GM18870 (cell line): ENCODE measurements around the gene TUBA3C.

ENCODE experiments used
- ATAC-seq: cut with Tn5 transposase; IDR thresholded peaks from one replicate; pipeline ENCODE4 v1.9.1; 2021; ENCODE audit warnings: moderate library complexity; ENCODE audit not compliant: unreplicated experiment

Gene TUBA3C

DNA sequence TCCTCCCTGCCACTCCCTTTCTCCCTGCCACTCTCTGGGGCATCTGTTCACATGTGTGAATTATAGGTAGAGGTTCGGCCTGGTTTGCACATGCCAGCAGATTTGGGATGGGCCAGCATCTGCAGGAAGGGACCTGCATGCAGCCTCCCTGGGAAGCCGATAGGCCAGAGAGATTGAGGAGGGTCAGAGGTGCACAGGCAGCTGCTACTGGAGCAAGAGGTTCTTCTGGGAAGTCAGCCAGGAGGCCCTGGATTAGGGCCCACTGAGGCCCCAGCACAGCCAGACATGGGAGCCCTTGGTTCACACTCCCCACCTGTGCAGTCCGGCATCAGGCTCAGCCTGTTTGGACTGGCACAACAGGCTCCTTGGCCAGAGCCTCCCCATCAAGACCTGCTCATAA lies 12.1 kb downstream of the TUBA3C start:
- no peak for ATAC-seq

- ATAC-seq = no peak
Observed at GRCh38 chr13:19161308-19161707, 20.3 kb downstream of the TUBA3C start.

DNA sequence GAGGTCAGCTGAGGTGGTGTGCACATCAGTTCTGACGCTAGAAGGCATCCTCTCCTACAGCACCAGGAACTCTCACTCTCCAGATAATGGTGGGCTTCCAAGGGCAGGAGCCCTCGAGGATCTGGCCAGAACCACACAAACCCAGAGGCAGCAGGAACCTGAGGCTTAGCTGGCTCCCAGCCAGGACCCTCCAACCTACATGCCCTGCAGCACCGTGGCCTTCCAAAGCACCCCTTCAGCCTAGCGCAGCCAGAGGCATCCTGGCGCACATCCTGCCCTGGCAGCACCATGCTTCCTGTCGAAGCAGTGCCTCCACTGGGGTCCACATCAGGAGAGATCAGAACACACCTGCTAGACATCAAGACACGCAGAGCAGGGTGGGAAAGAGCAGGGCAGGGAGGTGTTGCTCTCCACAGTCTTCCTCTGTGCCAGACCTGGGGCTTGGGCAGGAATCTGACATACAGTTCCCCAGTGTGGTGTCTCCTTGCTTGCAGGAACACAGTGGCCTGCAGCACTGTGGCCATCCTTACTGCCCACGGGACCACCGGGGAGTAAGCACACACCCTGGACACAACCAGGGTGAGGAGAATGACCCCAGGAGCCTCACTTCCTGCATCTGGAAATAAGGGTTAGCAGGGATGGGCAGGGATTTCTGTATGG lies 21.7 kb downstream of the TUBA3C start:
- no peak for ATAC-seq

DNA sequence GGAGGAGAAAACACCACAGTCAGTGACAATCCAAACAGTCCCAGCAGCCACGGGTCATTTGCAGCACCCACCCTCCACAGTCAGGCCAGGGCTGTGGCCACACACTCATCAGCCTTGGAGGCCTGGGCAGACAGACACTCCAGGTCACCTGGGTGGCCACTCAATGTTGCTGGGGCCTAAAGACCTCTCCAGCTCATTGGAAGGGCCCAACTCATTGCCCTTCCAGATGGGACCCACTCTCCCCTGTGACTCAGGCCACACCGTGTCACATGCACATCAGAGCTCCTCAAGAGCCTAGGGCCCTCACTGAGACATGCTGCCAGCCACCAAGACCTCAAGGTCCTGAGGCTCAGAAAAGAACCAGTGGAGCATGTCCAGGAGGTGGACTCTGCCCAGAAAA lies 22.4 kb downstream of the TUBA3C start:
- ATAC-seq = no peak

DNA sequence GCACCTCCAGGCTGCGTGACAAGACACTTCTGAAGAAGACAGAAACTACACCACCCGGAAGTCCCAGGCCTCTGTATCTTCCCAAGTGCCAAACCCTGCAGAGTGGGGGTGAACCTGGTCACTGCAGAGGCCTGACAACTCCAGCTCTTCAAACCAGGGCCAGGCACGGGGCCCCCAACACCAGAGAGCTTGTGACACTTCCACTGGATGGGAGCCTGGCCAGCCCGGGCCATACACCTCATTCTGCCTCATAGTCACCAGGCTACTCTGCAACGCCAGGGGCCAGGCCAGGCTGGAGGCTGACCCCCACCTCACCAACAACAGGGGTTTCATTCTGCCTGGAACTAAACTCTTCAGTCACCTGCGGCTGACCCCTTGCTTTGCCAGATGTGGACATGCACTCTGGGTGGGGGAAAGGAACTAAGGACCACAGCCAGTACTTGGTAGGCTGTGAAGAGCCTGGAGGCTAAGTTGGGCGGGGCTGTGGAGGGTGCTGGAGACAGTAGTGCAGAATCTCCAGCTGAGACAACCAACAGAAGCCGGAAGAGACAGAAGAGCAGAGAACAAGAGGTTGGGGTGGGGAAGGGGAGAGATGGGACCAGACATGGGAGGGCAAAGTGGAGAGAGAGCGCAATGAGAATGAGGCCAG lies 23.0 kb downstream of the TUBA3C start:
- ATAC-seq = no peak

DNA sequence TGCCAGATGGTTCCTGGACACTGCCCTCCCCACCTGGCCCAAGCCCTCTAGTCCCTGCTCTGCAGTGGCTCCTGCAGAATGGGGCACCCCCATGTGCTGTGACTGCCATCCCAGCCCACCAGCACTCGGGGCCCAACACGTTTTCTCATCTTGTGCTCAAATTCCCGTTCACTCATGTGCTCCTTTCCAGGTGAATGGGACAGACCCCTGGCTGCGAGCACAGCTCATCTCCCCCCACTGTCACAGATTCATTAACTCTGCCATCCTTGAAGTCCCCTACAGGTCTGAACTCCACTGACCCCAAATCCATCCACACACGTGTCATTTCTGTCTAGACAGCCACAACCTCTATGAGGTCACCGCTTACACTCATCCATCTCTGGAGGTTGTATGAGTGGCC lies 23.6 kb downstream of the TUBA3C start:
- no peak for ATAC-seq

- no peak for ATAC-seq
Observed at GRCh38 chr13:19157461-19157860, 24.2 kb downstream of the TUBA3C start.

- ATAC-seq = no peak
Observed at GRCh38 chr13:19156013-19156825, 25.4 kb downstream of the TUBA3C start.

GRCh38 chr13:19155321-19155861 lies 26.2 kb downstream of the TUBA3C start:
- ATAC-seq = no peak

DNA sequence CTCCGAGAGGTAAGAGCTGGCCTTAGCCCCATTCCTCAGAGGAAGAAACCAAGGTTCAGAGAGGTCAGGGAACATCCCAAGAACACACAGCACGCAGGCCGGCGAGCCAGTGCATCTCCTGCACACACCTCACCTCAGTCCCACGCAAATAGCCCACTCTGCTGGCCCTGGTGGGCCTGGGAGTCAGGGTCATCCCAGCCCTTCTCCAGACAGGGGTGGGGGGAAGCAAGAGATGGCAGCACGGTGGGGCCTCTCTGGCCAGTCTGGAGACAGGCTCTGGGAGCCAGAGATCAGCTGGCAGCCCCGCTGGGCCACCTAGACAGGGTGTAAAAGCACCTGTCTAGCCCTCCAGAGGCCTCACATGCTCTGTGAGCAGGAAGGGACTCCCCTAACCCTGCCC lies 26.8 kb downstream of the TUBA3C start:
- ATAC-seq = no peak

DNA sequence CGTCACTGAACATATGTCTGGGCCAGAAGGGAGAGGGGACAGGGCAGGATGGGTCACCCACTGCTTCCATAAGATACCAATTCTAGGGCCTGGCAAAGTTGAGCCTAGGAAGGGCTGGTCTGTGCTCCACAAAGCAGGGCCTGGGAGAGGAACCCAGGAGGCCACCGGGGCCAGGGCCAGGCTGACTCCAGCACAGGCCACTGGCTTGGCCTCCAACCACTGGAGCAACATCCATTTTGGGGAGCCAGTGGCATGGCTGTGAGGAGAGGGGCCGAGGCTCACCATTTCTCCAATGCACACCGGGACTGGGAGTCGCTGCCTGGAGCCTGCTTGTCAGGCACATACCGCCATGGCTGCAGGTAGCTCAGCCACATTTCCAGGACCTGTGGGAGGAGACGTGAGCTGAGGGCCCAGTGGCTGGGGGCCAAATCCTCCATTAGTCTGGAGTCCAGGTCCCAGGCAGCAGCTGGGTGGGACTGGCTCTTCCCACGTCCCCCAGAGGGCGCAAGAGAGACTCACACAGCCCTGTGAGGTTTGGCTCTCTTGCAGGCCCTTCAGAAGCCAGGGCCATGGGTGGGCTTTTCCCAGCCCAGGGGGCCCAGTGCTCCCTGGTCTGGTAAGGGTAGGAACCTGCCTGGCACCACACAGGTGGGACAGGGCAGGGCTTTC lies 27.7 kb downstream of the TUBA3C start:
- no peak for ATAC-seq

- ATAC-seq = no peak
Observed at GRCh38 chr13:19152403-19152802, 29.2 kb downstream of the TUBA3C start.

DNA sequence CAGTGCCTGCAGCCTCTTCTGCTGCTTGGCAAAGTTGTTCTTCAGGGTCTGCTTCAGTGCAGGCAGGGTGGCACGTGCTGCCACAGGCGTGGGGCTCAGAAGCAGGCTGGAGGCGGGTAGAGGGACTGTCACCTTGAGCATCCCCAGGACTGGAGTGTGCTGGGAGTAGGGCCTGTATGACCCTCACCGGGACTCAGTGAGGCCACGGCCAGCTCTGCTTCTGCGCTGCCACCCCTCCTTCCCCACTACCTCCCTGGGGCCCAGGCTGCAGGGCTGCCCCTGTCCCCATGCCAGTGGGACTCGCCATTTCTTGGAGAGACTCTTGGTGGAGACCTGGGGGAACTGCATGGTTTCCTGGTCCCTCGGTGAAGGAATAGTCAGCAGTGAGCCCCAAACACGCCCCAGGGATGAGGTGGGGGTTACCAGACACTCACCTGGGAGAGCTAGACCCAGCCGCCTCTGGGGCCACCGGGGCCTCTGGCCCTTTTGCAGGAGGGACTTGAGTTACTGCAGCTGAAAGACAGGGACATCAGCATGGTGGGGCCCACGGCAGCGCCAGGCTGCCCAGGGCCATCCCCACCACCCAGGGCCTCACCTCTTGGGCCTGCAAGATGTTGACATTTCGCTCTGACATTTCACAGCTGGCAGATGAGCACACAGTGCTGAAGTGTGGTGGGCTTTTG lies 29.9 kb downstream of the TUBA3C start:
- ATAC-seq = no peak

DNA sequence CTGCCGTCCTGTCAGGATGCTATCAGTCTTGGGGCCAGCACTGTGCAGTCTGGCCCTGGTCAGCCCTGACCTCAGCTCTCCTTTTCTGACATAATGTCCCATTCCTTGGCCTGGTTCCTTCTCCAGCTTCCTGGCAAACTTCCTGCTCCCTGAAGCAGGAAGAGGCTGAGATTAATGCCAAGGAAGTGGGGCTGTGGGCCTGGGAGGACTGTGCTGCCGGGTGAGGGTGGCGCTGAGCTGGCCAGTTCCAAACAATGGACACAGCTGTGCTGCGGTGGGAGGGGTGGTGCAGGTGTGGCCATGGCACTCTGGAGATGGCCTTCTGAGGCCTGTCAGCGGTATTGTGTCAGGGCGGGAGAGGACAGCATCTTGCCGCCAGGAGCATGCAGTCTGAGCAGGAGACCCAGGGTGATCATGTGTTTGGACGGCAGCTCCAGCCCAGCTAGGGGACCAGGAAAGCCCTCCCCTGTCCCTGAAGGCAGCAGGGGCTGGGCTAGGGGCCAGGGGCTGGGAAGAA lies 30.9 kb downstream of the TUBA3C start:
- ATAC-seq = no peak

DNA sequence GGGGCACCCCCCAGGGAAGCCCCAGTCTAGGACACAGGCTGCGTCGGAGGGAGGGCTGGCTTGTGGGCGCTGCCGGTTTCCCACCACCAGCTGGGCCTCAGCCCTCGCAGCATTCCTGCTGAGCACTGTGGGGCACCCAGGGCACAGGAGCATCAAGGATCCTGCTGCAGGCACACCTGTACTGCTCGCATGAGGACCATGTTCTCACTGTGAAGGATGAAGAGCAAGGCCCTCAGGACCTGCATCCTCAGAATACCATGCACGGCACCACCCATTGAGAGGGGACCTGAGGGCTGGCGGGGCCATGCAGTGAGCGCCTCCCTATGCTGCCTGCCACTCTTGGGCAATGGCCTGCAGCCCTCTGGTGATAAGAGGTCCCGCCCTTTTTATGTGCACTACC lies 31.4 kb downstream of the TUBA3C start:
- ATAC-seq = no peak

DNA sequence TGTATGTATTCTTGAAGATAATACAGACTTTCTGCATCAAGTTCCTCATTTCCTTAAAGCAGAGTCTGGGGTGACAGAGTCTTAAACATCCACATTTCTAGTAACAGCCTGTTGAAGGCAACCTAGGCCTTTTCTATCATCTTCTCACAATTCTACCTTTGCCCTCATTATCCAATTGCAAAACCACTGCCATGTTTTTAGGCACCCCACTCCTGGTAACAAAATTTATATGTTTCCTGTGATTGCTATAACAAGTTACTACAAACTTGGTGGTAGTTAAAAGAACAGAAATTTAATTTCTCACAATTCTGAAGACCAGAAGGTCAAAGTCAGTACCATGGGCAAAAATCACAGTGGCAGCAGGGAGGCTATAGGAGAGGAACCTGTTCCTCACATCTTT lies 33.1 kb downstream of the TUBA3C start:
- no peak for ATAC-seq
